Activated CD4-positive, alpha-beta T cell treated with anti-CD3 and anti-CD28 coated beads, Interleukin-10, Interleukin-2, amounts not matched to agents 100 ng/mL and 50 ng/mL, durations not matched to agents 16 hours and 8 hours (primary cell): Measurements from ENCODE around the gene GATD1.
A peak's percentile ranks its signal among the peaks of the same experiment; 100 is the strongest.

ENCODE experiments used
- DNase-seq: peaks from one replicate; pipeline ENCODE4 v3.0.0-alpha.2; 2020

The GATD1 gene

DNA sequence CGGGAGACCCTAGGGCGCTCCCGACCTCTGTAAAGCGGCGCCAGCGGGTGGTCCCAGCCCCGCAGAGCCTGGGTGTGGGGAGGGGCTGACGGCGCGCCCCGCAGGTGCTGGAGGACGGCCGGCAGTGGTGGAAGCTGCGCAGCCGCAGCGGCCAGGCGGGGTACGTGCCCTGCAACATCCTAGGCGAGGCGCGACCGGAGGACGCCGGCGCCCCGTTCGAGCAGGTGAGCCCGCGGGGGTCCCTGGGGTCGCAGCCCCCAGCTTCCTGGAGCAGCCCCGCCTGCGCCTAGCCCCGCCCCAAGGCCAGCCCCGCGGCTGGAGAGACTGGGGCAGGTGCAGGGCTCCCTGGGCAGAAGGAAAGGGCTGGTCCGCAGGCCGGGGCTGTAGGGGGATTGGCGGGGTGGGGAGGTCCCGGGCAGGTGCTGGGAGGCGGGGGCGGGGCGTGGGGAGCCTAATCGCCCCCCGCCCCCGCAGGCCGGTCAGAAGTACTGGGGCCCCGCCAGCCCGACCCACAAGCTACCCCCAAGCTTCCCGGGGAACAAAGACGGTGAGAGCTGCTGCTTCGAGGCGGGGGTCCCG is 51.6 kb downstream of the GATD1 start:
- no peak for DNase-seq

DNA sequence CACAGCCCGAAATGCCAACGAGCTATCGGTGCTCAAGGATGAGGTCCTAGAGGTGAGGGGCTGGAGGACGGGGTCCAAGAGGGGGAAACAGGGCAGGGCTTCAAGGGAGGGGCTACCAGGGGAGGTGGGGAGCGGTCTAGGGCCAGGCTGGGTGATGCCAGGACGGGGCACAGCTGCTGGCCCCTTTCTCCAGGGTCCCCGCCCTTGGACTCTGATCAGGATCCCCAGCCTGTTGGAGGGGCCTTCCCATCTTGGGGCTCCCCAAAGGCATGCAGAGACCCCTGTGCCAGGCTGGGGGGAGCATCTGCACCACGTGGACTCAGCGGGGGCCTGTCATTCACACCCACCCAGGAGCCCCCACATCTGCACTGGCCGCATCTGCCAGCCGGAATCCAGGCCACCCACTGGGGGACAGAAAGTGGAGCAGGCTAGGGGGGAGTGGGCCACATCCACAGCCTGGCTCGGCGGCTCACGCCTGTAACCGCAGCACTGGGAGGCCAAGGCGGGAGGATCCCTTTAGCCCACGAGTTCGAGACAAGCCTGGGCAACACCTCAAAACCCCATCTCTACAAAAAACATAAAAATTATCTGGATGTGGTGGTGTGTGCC is 52.4 kb downstream of the GATD1 start:
- DNase-seq, result no peak

GRCh38 chr11:724049-724777 is 53.1 kb downstream of the GATD1 start:
- DNase-seq, result no peak

DNA sequence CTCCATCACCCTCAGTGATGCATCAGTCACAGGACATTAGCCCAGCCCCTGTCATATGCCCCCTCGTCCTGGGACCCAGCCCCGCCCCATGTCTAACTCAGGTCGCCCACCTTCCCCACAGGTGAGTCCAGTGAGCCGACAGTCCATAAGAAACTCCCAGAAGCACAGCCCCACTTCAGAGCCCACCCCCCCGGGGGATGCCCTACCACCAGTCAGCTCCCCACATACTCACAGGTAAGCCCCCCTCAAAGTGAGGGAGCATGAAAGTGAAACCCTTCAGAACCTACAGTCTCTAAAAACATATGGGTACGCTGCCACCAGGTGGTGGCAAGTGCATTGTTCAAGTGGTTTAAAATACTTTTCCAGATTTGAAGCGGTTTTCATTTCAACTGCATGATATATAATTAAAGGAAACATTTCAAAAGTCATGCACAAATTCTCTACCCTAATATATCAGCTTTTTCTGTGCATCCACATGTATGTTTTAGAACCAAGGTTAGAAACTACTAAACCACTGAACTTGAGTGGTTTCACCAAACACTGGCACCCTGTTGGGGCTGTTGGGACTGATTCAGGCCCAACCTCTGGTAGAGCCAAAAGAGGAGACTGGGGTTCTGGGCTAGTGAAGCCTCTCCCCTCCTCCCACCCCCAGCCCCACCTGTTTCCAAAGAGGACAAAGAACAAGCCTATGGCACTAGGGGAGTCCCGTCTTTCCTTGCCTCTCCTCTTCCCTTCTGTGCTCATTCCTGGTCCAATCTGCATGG is 54.0 kb downstream of the GATD1 start:
- DNase-seq, result peak; percentile 62

GRCh38 chr11:722346-722811 is 54.9 kb downstream of the GATD1 start:
- no peak for DNase-seq

DNA sequence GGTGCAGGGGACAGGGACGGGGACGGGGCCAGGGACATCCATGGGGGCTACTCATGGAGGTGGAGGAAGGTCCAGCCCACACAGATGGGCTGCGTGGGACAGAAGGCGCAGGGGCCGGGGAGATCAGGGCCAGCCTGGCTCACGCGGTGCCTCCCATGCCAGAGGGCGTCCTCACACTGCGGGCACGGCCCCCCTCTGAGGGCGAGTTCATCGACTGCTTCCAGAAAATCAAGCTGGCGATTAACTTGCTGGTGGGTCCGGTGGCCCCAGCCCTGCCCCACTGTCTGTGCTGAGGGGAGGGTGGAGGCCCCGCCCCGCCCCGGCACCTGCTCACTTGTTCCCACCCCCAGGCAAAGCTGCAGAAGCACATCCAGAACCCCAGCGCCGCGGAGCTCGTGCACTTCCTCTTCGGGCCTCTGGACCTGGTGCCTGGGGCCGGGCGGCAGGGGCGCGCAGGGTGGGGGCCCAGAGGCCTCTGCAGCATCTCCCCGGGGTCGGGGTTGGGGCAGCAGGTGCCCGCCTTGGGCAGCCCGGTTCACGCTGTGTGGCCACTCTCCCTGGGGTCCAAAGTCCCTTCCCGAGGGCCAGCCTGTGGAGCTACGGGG is 55.4 kb downstream of the GATD1 start:
- peak; percentile 36 for DNase-seq

GRCh38 chr11:721247-721740 is 56.0 kb downstream of the GATD1 start:
- DNase-seq, result no peak

GRCh38 chr11:720642-721246 is 56.5 kb downstream of the GATD1 start:
- no peak for DNase-seq

DNA sequence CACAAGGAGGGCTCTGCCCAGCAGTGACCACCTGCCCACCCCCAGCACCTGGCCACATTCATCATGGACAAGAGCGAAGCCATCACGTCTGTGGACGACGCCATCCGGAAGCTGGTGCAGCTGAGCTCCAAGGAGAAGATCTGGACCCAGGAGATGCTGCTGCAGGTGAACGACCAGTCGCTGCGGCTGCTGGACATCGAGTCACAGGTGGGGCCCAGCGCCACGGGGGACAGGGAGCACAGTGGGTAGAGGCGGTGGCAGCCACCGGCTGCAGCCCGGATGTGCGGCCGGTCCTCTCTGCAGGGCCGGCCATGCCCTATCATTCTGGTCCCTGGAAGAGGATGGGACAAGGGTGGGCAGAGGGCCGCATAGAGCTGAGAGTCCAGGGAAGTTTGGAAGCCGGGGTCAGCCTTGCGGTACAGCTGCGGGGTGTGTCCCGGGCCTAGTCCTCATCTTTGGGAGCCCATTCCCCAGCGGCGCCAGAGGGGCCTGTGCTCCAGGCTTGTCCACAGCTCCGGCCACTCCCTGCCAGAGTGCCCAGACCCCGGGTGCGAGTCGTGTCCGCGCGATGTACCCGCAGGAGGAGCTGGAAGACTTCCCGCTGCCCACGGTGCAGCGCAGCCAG is 57.2 kb downstream of the GATD1 start:
- no peak for DNase-seq

DNA sequence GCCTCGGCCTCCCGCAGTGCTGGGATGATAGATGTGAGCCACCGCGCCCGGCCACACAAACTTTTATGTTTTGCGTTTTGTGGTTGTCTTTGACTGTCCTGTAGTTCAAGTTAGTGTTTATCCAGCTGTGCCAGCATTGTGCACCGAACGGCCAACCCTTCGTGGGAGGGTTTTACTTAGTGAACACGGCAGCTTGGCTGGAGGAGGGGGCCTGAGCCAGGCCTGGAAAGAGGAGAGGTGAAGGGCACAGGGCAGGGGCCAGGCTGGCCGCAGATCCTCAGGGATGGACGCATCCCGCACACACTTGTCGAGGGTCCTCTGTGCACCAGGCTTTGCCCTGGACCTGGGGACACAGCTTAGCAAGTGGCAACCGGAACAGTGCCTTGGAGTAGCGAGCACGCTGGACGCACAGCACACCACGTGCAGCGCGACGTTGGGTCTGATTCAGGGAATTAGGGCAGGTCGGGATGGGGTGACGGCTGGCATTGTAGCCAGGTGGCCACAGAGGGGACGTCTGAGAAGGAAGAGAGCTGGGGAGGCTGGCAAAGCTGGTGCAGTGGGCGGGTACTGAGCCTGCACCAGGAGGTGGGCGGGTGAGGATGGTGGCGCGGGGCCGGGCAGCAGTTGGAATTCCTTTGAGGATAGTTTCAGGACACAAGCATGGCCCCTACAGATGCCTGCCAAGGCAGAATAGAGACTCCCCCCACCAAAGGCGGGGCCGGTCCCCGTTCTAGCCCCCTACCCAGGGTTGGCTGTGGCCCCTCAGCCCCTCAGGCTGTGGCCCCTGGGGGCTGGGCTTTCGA is 57.9 kb downstream of the GATD1 start:
- no peak for DNase-seq
